Ammon's horn (tissue), 1 donor: ENCODE results near the gene HLTF.
A peak's percentile ranks its signal among the peaks of the same experiment; 100 is the strongest.

Source experiments
- DNase-seq: peaks from one replicate; pipeline ENCODE4 v3.0.0-alpha.2; 2016; ENCODE audit warnings: low spot score

Gene HLTF

GRCh38 chr3:149089395-149089794 lies 3.1 kb upstream of the HLTF start:
- DNase-seq = no peak

- DNase-seq = no peak
Observed at GRCh38 chr3:149087208-149087607, 875 bp upstream of the HLTF start.

DNA sequence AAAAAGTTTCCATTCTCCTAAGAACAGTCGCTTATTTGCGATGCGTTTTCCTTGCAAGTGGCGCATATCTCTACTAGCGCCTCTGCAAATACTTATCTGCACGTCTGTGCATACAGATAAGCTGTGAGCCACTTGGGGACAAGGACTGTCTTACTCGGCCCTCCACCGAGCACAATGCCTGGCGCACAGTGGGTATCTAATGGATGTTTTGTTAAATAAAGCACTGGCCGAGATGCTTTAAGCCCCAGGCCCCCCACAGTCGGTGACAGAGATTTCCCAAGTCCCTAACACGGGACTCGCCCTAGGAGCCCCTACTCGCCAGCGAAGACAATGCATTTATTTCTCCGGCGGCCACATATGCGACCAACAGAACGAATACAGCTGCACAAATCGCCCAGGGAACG lies 503 bp downstream of the HLTF start:
- peak; percentile 49 for DNase-seq

GRCh38 chr3:149081772-149082171 lies 4.6 kb downstream of the HLTF start:
- DNase-seq = no peak

GRCh38 chr3:149080699-149081091 lies 5.6 kb downstream of the HLTF start:
- DNase-seq = no peak

DNA sequence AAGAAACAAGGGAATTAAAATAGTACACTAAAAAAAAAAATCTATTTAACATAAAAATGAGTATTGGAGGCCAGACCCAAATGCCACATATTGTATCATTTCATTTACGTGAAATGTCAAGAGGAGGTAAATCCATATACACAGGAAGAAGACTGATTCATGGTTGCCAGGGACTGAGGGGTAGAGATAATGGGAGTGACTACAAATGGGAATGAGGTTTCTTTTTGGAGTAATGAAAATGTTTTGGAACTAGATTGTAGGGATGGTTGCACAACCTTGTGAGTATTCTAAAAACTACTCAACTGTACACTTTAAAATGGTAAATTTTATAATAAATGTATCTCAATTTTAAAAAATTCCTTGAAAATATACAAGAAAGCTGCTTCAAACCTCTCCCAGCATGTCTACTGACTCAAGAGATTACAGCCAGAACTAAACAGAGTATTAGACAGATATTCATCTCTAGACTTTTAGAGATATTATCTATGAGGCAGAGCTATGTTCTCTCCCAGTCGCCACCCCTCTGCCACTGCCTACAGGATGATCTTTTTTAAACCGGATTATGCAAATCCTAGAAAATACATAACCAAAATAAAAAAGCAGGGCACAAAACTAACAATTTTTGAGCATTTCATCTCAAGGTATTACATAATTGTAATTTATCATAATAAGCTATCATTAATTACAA lies 6.2 kb downstream of the HLTF start:
- DNase-seq = no peak

DNA sequence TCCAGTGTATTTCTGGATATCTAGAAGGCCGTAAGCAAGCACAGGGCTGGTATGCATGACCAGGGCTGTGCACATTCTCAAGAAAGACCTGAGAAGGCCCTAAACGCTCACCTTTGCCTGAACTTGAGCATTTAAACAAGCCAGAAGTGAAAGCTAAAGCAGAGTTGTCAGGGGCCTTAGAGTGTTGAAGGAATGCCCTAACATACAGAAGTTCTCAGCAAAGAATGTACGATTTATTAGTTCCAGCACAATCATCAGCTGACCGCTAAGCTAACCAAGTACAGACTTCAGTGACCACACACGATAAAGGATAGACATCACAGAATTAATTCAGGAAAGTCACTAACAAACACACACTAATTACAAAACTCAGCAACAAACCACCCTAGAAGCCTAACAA lies 8.7 kb downstream of the HLTF start:
- no peak for DNase-seq

GRCh38 chr3:149067883-149068282 lies 18.4 kb downstream of the HLTF start:
- no peak for DNase-seq

DNA sequence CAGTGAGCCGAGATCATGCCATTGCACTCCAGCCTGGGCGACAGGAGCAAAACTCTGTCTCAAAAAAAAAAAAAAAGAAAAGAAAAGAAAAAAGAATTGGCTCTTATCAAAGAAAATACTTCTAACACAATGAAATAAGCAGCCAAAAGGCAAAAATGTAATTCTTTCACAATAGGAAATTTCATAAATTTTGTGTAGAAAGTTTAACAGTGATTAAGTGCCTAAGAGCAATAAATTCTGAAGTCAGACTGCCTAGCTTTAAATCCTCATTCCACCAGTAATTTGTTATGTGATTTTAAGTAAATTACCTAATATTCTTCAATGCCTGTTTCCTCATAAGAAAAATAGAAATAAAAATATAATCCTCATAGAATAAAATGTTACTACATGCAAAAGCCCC lies 24.6 kb downstream of the HLTF start:
- DNase-seq = no peak

DNA sequence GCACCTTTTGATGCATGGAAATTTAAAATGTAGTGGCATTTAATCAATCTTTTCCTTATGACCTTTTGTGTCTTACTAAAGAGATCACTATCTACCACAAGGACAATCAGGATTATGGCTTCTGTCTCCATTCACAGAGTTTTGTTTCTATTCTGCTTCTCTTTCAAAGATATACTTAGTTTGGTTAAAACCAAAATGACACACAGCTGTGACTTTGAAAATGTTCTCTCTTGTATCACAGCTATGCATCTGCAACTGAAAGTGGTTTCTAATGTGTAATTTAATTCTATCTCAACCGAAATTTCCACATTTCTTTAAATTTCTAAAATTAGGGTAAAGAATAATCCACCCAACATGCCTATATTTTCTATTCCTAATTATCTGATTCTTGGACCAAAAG lies 27.7 kb downstream of the HLTF start:
- DNase-seq = no peak

- DNase-seq = no peak
Observed at GRCh38 chr3:149058198-149058597, 28.1 kb downstream of the HLTF start.

DNA sequence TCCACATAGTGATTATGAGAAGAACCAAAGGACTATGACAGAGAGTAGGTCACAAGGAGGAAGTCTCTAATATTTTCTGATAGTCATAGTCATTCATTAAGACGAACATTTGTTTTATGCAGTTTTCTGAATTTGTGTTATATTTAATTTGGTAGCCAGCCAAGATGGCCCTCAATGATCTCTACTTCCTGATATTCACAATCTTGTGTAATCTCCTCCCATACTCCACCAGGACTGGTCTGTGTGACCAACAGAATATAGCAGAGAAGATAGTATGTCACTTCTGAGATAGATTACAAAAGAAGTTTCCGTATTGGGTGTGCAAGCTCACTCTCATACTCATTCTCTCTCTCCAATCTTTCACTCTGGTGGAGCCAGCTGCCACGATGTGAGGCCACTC lies 30.8 kb downstream of the HLTF start:
- no peak for DNase-seq

GRCh38 chr3:149044339-149045083 lies 41.8 kb downstream of the HLTF start:
- no peak for DNase-seq

DNA sequence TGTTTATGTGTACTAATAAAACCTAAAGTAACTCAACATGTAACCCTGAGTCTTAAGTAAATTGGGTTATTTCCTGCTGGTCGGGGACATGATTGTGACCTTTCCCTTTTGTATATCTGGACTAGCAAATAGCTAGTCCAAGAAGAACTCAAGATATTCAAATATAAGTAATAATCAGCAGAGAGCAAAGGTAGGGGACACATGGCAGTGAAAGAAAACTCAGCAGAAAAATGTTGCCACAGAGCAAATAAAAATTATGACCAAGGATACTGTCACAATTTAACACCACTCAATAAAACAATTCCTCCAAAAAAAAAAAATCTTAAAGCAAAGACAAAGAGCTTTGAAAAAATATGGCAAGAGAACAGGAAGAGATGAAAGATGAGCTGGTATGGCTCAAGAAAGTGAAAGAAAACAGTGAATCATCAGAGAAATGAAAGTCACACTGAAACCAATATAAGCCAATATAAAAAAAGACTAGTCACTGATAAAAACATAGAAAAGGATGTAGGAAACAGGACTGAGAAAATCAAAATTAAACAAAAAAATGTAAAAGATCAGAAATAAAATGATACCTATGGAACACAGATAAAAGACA lies 43.4 kb downstream of the HLTF start:
- no peak for DNase-seq

DNA sequence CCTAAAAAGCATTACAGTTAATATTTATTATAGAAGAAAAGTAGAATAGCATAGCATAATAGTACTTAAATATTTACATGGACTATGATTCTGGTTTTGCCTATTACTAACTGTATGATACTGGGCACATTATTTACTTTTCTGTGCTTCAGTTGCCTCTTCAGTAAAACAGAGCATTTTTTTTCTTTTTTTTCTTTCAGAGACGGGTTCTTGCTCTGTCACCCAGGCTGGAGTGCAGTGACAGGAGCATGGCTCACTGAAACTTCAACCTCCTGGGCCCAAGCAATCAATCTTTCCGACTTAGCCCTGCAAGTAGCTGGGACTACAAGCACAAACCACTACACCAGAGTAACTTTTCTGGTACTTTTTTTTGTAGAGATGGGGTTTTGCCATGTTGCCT lies 48.0 kb downstream of the HLTF start:
- no peak for DNase-seq

- no peak for DNase-seq
Observed at GRCh38 chr3:149037684-149038083, 48.6 kb downstream of the HLTF start.

DNA sequence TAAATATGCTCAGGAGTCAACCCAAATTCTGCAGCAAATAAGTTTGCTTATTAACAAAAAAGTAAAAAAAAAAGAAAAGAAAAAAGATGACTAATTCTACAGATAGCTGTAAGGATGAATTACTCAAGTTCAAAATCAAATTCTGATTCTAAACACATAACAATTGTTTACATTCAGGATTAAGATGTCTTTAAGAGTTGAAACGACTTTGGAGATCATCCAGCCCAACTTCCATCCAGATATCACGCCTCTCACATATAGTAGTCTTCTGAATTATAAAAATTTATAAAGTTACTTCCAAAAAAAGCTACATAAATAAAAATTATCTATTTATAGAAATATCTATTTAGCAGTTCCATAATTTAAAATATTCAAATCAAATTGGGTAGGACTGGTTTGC lies 55.2 kb downstream of the HLTF start:
- no peak for DNase-seq

- DNase-seq = no peak
Observed at GRCh38 chr3:149026718-149027117, 59.6 kb downstream of the HLTF start.

- no peak for DNase-seq
Observed at GRCh38 chr3:149023951-149024350, 62.4 kb downstream of the HLTF start.

DNA sequence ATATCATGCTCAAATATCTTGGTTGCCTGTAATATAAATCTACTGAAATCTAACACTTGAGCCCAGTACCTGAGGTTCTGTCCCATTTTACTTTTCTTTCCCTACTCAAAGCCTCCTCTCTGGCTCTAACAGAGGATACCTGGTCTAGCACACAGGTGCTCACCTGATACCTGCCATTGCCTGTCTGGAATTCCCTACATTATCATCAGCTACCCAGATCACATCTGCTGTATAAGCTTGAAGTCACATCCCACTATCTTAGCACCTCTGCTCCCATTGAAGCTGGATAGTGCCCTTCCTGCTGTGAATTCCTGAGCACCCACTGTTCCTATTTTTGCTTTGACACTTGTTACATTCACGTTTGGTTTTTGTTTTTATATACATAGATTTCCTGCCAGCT lies 64.5 kb downstream of the HLTF start:
- DNase-seq = no peak

- DNase-seq = no peak
Observed at GRCh38 chr3:149020839-149021252, 65.5 kb downstream of the HLTF start.

- DNase-seq = peak; percentile 38
Observed at GRCh38 chr3:149020196-149020838, 66.0 kb downstream of the HLTF start.

GRCh38 chr3:149019580-149019979 lies 66.8 kb downstream of the HLTF start:
- DNase-seq = no peak
